ENCODE data around the gene PTPN23.
A peak's percentile ranks its signal among the peaks of the same experiment; 100 is the strongest.

PTPN23 gene

GRCh38 chr3:47419083-47420043 lies 38.5 kb downstream of the PTPN23 start:
- no peak for DNase-seq (ENCODE audit: low read depth)

- DNase-seq (ENCODE audit: low read depth) = no peak
These were observed 39.2 kb downstream of the PTPN23 start for GRCh38 chr3:47420044-47420430.

GRCh38 chr3:47420511-47421484 lies 40.0 kb downstream of the PTPN23 start:
- peak; percentile 77 for DNase-seq (ENCODE audit: low read depth)

GRCh38 chr3:47421741-47422649 lies 41.2 kb downstream of the PTPN23 start:
- no peak for DNase-seq (ENCODE audit: low read depth)

- no peak for DNase-seq (ENCODE audit: low read depth)
These were observed 41.9 kb downstream of the PTPN23 start for GRCh38 chr3:47422743-47423142.

- DNase-seq (ENCODE audit: low read depth) = no peak
These were observed 42.8 kb downstream of the PTPN23 start for GRCh38 chr3:47423548-47424145.

- no peak for DNase-seq (ENCODE audit: low read depth)
These were observed 43.9 kb downstream of the PTPN23 start for GRCh38 chr3:47424434-47425382.

GRCh38 chr3:47425383-47425778 lies 44.6 kb downstream of the PTPN23 start:
- DNase-seq (ENCODE audit: low read depth) = no peak

- DNase-seq (ENCODE audit: low read depth) = no peak
These were observed 45.1 kb downstream of the PTPN23 start for GRCh38 chr3:47425959-47426358.

- DNase-seq (ENCODE audit: low read depth) = no peak
These were observed 47.0 kb downstream of the PTPN23 start for GRCh38 chr3:47427866-47428265.

GRCh38 chr3:47428662-47429061 lies 47.8 kb downstream of the PTPN23 start:
- DNase-seq (ENCODE audit: low read depth) = no peak

GRCh38 chr3:47429476-47430270 lies 48.9 kb downstream of the PTPN23 start:
- no peak for DNase-seq (ENCODE audit: low read depth)

- no peak for DNase-seq (ENCODE audit: low read depth)
These were observed 49.8 kb downstream of the PTPN23 start for GRCh38 chr3:47430606-47431005.

GRCh38 chr3:47431225-47431624 lies 50.4 kb downstream of the PTPN23 start:
- DNase-seq (ENCODE audit: low read depth) = no peak

GRCh38 chr3:47432673-47433072 lies 51.9 kb downstream of the PTPN23 start:
- no peak for DNase-seq (ENCODE audit: low read depth)

- DNase-seq (ENCODE audit: low read depth) = no peak
These were observed 53.0 kb downstream of the PTPN23 start for GRCh38 chr3:47433796-47434195.

GRCh38 chr3:47434849-47435248 lies 54.0 kb downstream of the PTPN23 start:
- no peak for DNase-seq (ENCODE audit: low read depth)

GRCh38 chr3:47436180-47436579 lies 55.4 kb downstream of the PTPN23 start:
- no peak for DNase-seq (ENCODE audit: low read depth)

GRCh38 chr3:47440131-47440530 lies 59.3 kb downstream of the PTPN23 start:
- no peak for DNase-seq (ENCODE audit: low read depth)
